Measurements from ENCODE around the gene PRKAG2. TPM values are rescaled to one million over a fixed set of nuclear protein-coding genes. Genes with fewer than 3 reads are reported as not detected.
A peak's percentile ranks its signal among the peaks of the same experiment; 100 is the strongest.

The PRKAG2 gene
- total and polyA plus RNA-seq, 2 of the 13 experiments (the other 11 are each of a cell fraction or from before 2014, with no cell fraction given): 0.90 to 1.3 TPM

DNA sequence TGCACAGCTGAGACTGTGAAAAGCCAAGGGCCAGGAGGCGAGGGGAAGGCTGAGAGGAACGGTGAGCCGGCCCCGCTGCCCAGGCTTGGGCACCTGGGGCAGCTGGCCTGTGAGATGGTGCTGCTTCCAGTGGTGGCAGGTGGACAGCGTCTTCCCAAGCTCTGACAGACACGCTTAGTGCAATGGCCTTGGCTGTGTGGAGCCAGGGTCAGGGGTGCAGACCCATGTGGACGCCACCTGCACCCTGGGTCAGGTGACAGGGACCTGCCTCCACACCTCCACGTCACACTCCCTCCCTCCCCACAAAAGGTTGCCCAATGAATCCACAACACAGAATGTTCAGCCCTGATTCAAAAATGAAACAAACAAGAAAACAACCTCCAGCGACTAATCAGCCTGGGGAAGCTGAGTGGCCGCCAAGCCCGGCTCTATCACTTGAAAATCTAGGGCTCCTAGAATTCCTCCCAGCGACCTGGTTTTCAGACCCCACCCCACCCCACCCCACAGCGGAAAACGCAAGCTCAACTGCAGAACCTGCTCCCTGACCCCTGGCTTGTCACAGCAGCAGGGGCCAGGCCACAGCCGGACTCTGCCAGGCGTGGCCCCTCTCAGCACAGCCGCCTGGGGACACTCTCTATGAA lies 54.3 kb downstream of the PRKAG2 start (continued):
- TF ChIP-seq, protein P1, sequence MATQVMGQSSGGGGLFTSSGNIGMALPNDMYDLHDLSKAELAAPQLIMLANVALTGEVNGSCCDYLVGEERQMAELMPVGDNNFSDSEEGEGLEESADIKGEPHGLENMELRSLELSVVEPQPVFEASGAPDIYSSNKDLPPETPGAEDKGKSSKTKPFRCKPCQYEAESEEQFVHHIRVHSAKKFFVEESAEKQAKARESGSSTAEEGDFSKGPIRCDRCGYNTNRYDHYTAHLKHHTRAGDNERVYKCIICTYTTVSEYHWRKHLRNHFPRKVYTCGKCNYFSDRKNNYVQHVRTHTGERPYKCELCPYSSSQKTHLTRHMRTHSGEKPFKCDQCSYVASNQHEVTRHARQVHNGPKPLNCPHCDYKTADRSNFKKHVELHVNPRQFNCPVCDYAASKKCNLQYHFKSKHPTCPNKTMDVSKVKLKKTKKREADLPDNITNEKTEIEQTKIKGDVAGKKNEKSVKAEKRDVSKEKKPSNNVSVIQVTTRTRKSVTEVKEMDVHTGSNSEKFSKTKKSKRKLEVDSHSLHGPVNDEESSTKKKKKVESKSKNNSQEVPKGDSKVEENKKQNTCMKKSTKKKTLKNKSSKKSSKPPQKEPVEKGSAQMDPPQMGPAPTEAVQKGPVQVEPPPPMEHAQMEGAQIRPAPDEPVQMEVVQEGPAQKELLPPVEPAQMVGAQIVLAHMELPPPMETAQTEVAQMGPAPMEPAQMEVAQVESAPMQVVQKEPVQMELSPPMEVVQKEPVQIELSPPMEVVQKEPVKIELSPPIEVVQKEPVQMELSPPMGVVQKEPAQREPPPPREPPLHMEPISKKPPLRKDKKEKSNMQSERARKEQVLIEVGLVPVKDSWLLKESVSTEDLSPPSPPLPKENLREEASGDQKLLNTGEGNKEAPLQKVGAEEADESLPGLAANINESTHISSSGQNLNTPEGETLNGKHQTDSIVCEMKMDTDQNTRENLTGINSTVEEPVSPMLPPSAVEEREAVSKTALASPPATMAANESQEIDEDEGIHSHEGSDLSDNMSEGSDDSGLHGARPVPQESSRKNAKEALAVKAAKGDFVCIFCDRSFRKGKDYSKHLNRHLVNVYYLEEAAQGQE (IDR thresholded peaks at IDR 0.05; ENCODE audit: borderline replicate concordance in 1 of 2, low read depth in 1 of 2, low read length in 2 of 2): no peak
- TF ChIP-seq, protein P2, sequence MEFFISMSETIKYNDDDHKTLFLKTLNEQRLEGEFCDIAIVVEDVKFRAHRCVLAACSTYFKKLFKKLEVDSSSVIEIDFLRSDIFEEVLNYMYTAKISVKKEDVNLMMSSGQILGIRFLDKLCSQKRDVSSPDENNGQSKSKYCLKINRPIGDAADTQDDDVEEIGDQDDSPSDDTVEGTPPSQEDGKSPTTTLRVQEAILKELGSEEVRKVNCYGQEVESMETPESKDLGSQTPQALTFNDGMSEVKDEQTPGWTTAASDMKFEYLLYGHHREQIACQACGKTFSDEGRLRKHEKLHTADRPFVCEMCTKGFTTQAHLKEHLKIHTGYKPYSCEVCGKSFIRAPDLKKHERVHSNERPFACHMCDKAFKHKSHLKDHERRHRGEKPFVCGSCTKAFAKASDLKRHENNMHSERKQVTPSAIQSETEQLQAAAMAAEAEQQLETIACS (CRISPR knock-in tag; IDR thresholded peaks at IDR 0.05): no peak
- TF ChIP-seq ZNF430 (CRISPR knock-in tag; IDR thresholded peaks at IDR 0.05) (no peak), ZNF460 (CRISPR knock-in tag; IDR thresholded peaks at IDR 0.05; ENCODE audit: borderline replicate concordance) (no peak), THAP11 (CRISPR knock-in tag; IDR thresholded peaks at IDR 0.05) (no peak), ZNF724P (CRISPR knock-in tag; IDR thresholded peaks at IDR 0.05; ENCODE audit: borderline replicate concordance) (0 out of 2 replicates have a peak, but pooled peaks have one; percentile 33)
- TF ChIP-seq, protein P3, sequence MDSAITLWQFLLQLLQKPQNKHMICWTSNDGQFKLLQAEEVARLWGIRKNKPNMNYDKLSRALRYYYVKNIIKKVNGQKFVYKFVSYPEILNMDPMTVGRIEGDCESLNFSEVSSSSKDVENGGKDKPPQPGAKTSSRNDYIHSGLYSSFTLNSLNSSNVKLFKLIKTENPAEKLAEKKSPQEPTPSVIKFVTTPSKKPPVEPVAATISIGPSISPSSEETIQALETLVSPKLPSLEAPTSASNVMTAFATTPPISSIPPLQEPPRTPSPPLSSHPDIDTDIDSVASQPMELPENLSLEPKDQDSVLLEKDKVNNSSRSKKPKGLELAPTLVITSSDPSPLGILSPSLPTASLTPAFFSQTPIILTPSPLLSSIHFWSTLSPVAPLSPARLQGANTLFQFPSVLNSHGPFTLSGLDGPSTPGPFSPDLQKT (CRISPR knock-in tag; IDR thresholded peaks at IDR 0.05; ENCODE audit: borderline replicate concordance): no peak
- TF ChIP-seq, protein P4, sequence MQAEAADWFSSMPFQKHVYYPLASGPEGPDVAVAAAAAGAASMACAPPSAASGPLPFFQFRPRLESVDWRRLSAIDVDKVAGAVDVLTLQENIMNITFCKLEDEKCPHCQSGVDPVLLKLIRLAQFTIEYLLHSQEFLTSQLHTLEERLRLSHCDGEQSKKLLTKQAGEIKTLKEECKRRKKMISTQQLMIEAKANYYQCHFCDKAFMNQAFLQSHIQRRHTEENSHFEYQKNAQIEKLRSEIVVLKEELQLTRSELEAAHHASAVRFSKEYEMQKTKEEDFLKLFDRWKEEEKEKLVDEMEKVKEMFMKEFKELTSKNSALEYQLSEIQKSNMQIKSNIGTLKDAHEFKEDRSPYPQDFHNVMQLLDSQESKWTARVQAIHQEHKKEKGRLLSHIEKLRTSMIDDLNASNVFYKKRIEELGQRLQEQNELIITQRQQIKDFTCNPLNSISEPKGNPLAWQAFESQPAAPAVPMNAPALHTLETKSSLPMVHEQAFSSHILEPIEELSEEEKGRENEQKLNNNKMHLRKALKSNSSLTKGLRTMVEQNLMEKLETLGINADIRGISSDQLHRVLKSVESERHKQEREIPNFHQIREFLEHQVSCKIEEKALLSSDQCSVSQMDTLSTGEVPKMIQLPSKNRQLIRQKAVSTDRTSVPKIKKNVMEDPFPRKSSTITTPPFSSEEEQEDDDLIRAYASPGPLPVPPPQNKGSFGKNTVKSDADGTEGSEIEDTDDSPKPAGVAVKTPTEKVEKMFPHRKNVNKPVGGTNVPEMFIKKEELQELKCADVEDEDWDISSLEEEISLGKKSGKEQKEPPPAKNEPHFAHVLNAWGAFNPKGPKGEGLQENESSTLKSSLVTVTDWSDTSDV (CRISPR knock-in tag; IDR thresholded peaks at IDR 0.05): no peak
- TF ChIP-seq, protein P5, sequence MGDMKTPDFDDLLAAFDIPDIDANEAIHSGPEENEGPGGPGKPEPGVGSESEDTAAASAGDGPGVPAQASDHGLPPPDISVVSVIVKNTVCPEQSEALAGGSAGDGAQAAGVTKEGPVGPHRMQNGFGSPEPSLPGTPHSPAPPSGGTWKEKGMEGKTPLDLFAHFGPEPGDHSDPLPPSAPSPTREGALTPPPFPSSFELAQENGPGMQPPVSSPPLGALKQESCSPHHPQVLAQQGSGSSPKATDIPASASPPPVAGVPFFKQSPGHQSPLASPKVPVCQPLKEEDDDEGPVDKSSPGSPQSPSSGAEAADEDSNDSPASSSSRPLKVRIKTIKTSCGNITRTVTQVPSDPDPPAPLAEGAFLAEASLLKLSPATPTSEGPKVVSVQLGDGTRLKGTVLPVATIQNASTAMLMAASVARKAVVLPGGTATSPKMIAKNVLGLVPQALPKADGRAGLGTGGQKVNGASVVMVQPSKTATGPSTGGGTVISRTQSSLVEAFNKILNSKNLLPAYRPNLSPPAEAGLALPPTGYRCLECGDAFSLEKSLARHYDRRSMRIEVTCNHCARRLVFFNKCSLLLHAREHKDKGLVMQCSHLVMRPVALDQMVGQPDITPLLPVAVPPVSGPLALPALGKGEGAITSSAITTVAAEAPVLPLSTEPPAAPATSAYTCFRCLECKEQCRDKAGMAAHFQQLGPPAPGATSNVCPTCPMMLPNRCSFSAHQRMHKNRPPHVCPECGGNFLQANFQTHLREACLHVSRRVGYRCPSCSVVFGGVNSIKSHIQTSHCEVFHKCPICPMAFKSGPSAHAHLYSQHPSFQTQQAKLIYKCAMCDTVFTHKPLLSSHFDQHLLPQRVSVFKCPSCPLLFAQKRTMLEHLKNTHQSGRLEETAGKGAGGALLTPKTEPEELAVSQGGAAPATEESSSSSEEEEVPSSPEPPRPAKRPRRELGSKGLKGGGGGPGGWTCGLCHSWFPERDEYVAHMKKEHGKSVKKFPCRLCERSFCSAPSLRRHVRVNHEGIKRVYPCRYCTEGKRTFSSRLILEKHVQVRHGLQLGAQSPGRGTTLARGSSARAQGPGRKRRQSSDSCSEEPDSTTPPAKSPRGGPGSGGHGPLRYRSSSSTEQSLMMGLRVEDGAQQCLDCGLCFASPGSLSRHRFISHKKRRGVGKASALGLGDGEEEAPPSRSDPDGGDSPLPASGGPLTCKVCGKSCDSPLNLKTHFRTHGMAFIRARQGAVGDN (CRISPR knock-in tag; IDR thresholded peaks at IDR 0.05): peak; percentile 46
- TF ChIP-seq, protein P6, sequence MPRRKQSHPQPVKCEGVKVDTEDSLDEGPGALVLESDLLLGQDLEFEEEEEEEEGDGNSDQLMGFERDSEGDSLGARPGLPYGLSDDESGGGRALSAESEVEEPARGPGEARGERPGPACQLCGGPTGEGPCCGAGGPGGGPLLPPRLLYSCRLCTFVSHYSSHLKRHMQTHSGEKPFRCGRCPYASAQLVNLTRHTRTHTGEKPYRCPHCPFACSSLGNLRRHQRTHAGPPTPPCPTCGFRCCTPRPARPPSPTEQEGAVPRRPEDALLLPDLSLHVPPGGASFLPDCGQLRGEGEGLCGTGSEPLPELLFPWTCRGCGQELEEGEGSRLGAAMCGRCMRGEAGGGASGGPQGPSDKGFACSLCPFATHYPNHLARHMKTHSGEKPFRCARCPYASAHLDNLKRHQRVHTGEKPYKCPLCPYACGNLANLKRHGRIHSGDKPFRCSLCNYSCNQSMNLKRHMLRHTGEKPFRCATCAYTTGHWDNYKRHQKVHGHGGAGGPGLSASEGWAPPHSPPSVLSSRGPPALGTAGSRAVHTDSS (CRISPR knock-in tag; conservative IDR thresholded peaks at IDR 0.05): no peak
- TF ChIP-seq, protein P7, sequence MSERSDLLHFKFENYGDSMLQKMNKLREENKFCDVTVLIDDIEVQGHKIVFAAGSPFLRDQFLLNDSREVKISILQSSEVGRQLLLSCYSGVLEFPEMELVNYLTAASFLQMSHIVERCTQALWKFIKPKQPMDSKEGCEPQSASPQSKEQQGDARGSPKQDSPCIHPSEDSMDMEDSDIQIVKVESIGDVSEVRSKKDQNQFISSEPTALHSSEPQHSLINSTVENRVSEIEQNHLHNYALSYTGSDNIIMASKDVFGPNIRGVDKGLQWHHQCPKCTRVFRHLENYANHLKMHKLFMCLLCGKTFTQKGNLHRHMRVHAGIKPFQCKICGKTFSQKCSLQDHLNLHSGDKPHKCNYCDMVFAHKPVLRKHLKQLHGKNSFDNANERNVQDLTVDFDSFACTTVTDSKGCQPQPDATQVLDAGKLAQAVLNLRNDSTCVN (CRISPR knock-in tag; IDR thresholded peaks at IDR 0.05; ENCODE audit: borderline replicate concordance): no peak
